Stimulated activated CD4-positive, alpha-beta T cell treated with anti-CD3 and anti-CD28 coated beads, TNF-alpha, amount 100 ng/mL, for 24 hours (primary cell): Measurements from ENCODE around the gene PACRG.
"Not testable (repeated sequence)": the region's sequence is repeated elsewhere in the genome, so short reads cannot be mapped to it uniquely, and the experiment has no call there.

Experiments used
- DNase-seq, 3 experiments: peaks; one replicate each; pipeline ENCODE4 v3.0.0-alpha.2; 2020; ENCODE audit warnings: low read depth in 3 of 3

The PACRG gene

DNA sequence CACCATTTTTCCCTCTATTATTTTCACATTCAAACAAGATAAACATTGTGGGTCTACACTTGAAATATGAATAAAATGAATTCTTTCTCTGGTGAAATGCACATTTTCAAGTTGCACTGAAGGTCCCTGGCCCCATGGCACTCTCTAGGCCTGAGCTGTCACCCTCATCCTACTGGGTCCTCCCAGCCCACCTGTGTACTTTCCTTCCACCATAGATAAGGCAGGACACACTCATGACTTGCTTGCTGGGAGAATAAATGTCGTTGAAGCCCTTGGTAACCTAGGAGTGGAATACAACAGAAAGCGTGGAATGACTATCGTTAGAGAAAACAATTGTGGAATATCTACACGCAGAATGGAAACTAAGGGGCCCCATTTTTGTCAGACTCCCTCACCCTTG is 585.8 kb downstream of the PACRG start:
- DNase-seq: no peak

DNA sequence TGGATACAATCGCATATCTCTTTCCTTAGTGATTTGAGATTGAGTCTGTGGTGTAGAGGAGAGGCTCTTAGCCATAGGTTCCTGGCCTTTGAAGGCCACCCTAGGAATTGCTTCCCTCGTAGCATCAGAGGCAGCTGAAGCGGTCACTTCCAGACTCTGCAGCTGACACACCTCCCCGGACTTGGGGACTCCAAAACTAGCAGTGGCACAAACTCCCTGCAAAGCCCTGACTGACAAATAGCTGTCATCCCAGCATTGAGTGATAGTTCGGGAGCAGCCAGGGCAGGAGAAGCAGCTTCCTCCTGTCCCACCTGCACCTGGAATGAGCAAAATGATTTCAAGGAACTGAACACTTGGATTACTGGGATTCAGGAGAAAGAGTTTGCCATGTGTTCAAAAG is 586.2 kb downstream of the PACRG start:
- DNase-seq: no peak

DNA sequence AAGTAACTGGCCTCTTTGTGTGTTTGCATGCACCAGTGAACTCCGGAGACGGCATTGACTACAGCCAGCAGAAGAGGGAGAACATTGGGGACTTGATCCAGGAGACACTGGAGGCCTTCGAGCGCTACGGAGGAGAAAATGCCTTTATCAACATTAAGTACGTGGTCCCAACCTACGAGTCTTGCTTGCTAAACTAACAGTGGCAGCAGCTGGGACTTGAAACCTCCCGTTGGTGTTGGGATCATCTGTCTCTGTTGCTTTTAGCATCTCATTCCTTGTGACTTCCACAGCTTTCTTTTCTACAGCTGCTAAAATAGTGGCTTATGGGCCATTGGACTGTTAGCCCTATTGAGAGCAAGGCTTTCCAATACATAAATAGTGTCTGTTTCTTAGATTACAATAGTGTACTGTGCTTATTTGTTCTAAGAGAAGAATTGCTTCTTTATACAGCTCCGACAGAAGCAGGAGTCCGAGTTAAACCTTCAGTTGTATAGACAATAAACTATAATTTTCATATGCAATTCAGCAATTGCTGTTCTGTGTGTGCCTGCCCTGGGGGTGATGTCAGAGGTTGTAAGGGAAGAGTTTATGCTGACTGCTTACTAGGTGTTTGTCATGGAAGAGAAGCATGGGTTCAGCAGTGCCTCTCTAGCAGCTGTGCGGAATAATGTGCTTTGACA is 587.2 kb downstream of the PACRG start:
- no peak for DNase-seq

DNA sequence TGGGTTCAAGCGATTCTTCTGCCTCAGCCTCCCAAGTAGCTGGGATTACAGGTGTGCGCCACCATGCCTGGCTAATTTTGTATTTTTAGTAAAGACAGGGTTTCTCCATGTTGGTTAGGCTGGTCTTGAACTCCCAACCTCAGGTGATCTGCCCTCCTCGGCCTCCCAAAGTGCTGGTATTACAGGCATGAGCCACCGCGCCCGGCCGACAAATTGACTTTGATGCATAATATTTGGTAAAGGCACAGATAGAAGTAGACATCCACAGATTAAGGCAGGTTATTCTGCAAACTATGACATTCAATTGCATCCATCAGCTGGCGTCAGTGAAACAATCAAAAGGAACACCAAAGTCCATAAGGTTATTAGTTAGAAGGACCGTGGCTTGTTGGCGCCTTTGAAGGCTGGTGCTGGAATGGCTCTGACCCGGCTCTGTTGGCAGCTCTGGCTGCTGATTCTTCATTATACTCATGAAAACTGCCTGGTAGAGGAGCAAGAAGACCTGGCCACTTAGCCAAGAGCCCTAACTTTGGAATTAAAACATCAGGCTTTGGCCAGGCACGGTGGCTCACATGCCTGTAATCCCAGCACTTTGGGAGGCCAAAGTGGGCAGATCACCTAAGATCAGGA is 589.2 kb downstream of the PACRG start:
- DNase-seq: not testable (repeated sequence)

DNA sequence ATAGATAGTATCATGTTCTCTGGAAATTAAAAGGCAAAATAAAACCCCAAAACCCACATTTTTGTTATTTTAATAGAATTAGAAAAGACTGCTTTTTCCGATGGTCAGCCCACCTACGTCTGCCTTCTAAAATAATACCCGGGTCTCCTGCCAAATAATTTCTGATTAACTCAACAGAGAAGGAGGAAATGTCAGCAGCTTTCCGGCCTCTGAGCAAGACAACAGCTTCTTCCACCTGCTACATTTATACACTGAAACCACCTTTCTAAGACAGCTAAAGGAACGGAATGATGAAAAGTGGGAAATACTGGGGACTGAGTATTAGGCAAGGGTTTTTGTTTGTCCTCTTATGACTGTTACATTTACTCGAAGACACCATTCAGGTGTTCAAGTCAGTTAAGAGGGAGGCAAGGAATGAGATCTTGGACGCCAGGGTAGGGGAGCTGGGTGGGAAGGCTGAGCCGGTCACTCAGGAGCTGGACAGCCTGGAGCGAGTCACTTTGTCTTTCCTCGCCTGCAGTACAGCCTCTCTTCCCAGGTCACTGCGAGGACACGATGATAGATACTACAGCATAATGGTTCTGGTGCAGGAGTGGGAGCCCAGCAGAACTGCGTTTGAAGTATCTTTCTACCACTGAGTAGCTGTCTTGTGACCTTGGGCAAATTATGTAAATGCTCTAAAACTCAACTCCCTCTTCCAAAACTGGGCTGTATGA is 590.5 kb downstream of the PACRG start:
- DNase-seq: no peak

DNA sequence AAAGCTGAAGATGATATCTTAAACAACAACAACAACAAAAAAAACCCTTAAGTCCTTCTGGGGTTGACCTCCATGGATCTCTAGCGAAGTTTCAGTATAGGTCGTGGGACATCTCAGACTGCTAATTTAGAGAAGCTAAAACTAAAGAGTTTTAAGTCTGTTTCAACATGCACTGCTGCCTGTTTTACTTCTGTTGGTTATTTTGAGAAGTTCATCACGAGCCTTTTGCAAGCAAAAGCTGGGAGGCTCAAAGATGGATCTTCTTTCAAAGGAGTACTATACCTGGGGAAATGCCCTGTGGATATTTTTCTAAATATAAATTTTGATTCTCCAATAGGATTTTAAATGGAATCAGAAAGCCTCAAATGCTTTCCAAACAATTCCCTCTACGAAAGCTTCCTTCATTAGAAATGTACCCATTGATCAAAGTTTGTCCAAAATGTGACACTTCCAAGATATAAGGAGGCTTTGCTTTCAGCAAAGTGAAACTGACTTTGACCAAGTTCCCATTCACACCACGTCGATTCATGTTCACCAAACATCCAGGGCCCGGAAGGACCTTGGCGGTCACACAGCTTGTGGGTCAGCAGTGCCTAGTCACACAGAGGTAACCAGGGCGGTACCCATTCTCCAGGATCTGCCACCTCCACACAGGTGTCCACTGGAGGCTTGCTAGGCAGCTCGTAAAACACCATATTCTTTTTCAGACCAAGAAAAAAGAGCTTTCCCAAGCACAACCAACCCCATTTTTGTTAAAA is 592.0 kb downstream of the PACRG start:
- no peak for DNase-seq

DNA sequence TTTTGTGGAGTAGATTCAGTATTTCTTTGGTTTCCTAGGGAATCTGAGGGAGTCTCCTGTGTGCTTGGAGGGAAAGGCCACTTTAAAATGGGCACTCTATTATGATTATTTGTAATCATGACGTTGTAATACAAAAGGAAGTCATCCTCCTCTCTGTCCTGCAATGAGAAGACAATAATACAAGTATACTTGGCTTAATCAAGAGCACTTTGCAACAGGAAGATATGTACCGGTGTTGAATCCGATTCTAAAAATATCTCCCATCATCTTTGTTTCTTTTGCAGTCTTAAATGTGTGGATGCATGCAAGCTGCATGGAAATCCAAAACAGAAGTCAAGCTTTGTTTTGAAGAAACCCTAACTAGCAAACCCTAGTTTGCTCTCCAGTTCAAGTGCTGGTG is 592.6 kb downstream of the PACRG start:
- DNase-seq: no peak

DNA sequence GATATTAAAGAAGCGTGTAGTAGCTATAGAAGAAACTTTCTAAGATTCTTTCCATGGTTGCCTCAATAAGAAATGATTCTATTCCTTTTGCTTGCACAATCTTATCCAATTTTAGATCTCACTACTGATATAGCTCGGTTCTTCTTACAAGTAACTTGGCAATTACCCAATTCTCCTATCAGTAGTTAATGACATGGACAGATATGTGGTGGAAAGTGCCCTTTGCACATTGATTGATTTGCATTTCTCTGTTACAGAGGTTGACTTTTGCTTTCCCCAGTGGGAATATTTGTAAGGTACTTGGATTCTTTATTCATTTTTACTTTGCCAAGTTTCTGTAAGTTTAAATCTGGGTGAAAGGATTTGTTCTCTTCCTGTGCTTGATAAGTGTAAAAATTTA is 593.0 kb downstream of the PACRG start:
- no peak for DNase-seq

DNA sequence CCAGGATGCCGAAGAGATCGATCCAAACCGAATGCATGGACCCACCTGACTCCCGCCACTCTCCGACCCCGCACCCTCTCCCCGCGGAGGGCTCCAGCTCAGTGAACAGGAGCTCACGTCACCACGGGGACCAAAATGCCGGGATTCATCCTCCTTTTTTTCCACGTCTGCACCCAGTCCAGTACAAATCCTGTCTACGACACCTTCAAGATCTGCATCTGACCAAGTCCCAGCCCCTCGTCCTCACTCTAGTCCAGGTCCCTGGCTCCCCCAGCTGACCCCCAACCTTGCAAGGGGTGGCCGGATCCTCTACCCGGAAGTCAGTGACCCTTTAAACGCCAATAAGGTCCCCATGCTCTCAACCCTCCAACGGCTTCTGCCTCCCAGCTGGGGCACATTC is 593.9 kb downstream of the PACRG start:
- DNase-seq: no peak

DNA sequence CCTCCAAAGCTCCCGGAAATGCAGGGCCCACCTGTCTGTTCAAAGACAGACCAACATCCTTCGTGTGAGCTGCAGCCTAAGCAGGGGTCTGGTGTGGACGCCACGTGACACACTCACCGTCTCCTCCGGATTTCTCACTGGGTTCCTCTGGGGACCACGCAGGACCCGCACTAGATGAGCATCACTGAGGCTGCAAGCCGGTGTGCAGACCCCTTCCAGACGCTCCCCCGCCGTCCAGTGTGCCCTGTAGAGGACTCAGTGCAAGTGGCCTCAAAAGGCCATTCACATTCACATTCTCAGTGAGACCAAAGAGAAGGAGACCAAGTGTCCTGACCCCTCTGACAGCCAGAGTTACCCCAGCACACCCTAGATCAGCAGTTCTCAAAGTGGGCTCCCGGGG is 595.5 kb downstream of the PACRG start:
- no peak for DNase-seq

DNA sequence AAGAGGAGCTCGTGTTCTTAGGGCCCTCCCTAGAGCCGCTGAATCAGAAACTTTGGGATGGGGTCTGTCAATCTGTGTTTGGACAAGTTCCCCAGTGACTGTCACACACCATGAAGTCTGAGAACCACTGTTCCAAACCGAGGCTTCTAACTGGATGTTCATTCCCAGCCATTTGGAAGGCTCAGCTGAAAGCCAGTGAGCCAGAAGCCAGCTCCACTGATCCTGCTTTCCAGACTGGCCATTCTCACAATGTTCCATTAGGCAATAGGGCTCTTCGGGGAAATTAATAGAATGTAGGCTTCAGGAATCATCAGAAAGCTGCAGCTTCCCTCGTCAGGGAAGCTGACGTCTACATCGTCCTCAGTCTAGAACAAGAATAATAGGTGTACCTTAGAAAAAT is 595.9 kb downstream of the PACRG start:
- DNase-seq: no peak

DNA sequence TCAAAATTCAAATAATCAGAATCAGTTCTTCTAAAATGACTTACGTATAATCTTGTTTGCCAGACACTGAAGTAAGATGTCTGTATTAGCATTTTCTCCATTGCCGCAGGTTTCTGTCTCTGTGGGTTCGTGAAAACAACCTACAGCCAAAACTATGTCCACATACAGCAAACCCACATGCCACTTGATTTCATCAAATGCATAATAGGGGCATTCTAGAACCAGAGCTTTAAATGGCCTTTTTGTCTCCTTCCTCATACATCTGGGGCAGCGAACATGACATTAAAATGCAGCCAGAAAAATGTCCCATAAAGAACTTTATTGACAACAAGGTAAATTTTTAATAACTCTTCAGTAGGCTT is 596.5 kb downstream of the PACRG start:
- DNase-seq: no peak

DNA sequence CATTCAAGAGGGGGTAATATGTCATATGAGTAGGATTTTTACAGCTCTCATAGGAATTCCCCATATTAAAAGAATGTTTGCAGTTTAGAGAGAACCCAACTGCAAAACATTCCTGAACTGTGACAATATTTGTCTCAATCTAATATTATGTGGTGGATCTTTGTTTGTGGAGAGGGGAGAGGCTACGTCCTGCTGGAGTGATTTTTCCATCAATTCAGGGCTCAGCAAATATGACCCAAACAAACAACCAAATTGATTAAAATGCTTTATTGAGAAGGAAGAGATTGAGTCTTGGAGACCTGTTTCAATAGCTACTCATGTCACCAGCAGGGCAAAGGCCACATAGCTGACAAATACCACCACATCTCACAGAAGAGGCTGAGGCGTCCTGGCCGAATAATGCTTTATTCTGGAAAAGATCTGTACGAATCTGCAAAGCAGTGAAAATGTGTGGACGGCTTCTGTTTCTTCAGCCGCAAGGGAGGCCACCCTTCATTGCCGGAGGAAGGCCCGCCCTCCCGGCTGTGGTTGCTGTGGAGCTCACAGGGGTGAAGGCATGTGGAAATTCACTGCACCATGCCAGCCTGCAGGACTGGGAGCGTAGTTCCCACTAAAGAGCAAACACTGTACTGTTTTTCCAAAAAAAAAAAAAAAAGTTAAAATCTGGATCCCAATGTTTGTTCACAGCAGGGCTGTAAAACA is 597.1 kb downstream of the PACRG start:
- no peak for DNase-seq

DNA sequence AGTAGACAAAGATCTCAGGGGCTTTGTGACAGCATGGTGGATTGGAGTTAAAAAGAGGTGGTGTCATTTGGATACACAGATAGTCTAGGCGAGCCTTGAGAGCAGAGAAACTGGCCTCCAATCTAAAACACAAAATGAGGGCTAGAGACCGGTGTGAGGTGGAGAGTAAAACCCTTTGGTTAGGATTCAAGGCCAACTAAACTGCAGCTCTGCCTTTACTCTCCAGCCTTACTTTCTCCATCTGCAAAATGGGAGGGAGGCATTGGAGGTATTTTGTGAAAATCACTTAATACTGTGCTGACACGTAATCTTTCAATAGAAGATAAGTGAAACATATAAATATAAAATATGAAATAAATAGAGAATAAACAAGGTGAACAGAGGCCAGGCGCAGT is 597.6 kb downstream of the PACRG start:
- DNase-seq: no peak

DNA sequence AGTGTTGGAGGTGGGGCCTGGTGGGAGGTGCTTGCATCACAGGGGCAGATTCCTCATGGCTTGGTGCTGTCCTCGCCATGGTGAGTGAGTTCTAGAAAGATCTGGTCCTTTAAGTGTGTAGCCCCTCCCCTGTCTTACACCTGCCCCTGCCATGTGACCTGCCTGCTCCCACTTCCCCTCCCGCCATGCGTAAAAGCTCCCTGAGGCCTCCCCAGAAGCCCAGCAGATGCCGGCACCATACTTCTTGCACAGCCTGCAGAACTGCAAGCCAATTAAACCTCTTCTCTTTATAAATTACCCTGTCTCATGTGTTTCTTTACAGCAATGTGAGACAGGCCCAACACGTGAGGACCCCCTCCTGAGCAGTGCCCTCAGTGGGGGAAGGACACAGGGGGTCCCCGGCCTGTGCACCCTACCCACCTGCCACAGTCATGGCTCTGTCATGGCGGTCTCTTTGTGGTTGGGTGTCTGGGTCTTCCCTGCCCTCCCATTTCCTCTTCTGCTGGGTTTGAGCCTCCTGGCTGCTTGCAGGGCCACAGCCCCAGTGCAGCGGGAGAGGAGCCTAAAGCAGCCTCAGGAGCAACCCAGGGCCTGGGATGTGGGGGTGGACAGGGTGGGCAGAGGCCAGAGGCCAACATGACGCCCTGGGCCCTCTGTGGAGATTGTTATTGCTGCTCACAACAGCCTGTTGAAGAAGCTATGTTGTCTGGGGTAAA is 599.5 kb downstream of the PACRG start:
- no peak for DNase-seq

DNA sequence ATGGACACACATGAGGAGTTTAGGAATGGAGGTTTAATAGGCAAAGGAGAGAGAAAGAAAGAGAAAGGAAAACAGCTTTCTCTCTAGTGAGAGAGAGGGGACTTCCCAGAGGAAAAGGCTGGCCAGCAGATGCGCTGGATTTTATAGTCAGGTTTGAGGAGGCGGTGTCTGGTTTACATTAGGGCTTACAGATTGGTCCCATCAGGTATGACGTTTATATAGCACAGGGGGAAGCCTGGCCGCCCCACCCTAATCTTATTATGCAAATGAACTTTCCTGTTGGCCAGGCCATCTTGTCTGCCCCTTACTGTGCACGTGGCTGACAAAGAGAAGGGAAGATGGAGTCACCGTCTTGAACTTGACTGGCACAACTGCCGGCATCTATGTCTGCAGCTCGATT is 600.1 kb downstream of the PACRG start:
- DNase-seq: no peak

DNA sequence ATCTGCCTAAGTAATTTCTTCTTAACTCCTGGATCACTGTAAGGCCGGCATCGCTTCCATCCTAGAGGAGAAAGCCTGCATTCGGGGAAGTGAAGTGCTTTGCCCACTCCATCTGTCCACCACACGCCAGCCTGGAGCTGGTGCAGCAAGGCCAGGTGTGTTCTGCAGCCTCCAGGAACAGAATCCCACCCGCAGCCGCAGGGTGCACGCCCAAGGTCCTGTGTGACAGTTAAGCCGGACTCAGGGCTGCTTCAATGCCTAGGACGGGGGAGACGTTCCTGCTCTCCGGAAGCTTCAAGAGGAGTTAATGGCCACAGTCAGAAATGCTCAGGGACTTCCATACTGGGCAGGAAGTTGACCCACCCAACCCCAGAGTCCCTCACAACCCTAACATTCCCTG is 600.6 kb downstream of the PACRG start:
- DNase-seq: no peak

DNA sequence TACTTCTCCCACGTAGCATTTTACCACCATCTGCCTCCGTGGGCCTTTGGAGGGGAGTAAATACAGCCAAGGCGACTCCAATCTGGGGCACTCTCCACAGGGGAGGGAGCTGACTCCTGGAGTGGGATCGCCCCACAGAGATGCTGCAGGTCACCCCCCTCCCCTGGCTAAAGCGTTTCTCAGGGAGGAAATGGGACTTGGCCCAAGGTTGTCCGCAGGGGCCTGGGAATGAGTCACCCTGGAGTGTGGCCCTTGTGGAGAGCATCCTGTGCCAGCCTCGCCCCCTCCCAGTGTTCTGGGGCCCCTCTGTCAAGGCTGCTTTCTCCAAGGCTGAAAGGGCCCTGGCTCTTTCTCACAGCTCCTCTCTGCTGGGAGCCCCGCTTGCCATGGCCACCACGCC is 602.2 kb downstream of the PACRG start:
- no peak for DNase-seq

DNA sequence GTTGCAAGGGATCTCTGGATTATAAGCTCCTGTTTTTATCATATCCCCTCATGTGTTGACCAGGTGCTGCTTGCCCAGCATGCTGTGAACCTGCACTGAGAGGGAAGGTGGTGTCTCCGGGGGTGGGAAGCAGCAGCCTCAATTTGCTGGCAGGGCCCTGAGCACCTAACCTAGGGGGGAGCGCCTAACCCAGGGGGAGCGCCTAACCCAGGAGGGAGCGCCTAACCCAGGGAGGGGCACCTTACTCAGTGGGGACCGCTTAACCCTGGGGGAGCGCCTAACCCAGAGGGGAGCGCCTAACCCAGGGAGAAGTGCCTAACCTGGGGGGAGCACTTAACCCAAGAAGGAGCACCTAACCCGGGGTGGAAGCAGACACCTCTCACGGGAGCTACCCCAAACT is 603.5 kb downstream of the PACRG start:
- no peak for DNase-seq

DNA sequence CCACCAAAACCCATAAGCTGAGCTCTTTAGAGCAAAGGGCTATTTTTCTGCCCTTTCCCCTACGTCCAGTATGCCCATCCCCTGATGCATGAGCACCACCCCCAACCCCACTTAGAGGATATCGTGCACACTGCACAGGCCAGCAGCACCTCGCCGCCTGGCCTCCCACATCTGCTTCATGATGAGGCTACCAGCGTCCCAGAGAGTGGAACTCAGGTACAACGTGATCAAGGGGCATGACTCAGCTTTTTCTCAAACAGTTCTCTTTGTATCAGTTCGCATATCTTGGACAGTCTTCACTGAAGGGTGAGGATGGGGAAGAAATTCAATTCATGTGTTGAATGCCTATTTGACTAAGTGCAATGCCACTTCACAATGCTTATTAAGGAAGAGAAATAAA is 604.8 kb downstream of the PACRG start:
- DNase-seq: no peak

DNA sequence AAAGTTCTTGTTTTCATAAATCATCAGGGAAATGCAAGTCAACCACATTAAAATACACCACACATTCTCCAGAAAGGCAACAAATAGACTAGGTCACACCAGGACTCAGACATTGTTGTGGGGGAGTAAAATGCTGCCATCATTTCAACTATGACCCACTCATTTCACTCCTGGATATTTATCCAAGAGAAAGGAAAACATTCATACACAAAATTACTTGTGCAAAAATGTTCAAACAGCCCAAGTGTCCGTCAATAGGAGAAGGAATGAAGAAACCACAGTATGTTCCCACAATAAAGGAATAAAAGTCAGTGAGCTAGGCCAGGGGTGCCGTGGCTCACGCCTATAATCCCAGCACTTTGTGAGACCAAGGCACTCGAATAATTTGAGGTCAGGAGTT is 605.3 kb downstream of the PACRG start:
- DNase-seq: no peak
